C4-2B (cell line): Measurements from ENCODE around the gene KRTAP5-7.
"Not testable (repeated sequence)": the region's sequence is repeated elsewhere in the genome, so short reads cannot be mapped to it uniquely, and the experiment has no call there.

ENCODE experiments used
- H3K27ac ChIP-seq: fragments of 450-650 bp; 2 replicates; pipeline ENCODE4 v1.5.1; 2017
- ZFX ChIP-seq: fragments of 450-650 bp; IDR thresholded peaks from 2 replicates; pipeline ENCODE4 v1.6.1; 2017
- TF ChIP-seq, protein P1 (sequence below): fragments of 450-650 bp; conservative IDR thresholded peaks from 2 replicates; pipeline ENCODE4 v1.5.1; 2017; ENCODE audit warnings: mild to moderate bottlenecking

KRTAP5-7 gene

DNA sequence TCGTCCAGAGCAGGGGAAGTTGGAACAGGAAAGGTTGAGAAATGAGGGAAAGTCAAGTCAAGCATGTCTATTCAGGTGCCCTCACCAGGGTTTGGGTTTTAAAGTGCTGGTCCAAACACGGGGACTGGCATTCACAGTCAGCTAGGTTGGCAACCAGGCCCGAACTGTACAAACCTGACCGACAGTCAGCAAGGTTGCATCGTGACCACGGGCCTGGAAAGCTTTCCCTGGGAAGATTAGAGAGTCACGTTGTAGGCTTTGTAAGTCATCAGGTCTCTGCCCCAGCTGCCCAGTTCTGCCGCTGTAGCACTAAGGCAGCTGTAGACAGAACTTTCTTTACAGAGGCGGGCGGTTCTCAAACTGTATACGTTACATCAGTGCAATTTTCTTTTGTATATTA lies 45.7 kb downstream of the KRTAP5-7 start:
- no peak overlapping the region for H3K27ac ChIP-seq
- TF ChIP-seq ZFX = no peak
- TF ChIP-seq, protein P1, sequence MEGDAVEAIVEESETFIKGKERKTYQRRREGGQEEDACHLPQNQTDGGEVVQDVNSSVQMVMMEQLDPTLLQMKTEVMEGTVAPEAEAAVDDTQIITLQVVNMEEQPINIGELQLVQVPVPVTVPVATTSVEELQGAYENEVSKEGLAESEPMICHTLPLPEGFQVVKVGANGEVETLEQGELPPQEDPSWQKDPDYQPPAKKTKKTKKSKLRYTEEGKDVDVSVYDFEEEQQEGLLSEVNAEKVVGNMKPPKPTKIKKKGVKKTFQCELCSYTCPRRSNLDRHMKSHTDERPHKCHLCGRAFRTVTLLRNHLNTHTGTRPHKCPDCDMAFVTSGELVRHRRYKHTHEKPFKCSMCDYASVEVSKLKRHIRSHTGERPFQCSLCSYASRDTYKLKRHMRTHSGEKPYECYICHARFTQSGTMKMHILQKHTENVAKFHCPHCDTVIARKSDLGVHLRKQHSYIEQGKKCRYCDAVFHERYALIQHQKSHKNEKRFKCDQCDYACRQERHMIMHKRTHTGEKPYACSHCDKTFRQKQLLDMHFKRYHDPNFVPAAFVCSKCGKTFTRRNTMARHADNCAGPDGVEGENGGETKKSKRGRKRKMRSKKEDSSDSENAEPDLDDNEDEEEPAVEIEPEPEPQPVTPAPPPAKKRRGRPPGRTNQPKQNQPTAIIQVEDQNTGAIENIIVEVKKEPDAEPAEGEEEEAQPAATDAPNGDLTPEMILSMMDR = no peak

DNA sequence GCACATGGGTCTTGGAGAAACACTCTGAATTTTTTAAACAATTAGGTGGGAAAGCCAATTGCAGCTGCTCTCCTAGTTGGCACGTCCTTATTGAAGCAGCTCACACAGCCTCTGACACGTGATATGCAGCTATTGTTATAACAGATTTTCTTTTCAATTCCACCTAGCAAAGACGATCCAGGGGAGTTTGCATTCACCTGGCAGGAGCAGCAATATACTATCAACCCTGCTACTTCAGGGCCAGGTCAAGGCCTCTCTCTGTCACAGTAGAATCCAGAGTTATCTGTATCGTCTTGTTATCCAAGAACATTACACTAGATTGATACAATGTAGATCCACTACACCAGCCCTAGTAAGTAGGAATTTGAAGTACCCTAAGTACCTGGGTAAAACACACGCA lies 47.4 kb downstream of the KRTAP5-7 start:
- no peak overlapping the region for H3K27ac ChIP-seq
- TF ChIP-seq, protein P1 = no peak
- TF ChIP-seq ZFX = no peak

DNA sequence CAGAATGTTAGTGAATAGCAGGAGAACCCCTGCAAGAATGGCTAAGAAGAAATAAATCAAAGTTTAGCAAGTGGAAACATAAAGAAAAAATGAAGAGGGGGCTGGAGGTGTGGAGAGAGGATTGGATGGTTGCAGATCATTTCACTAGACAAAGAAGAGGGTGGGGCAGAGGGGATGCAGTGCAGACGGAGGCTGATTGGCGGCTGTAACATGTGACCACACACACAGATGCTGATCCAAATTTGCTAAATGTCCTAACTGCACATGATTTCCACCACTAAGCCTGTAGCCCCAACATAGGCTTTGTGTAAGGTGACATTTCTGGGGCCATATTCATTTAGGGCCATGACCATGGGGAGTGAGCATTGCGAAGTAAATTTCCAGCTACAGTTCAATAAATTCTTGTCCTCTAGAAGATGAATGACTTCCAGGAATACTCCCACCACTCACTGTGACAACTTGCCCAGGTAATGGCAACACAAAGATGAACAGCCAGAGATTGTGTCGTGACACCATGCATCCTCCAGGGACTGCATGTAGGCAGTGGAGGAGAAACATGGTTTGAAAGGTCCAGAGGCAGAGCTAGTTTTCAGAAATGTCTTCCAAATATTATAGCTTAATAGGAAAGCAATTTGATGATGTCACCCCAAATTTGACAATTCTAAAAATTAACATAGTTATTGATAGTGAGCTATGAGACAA lies 48.8 kb downstream of the KRTAP5-7 start:
- H3K27ac ChIP-seq = no peak overlapping the region
- TF ChIP-seq, protein P1 = no peak
- no peak for TF ChIP-seq ZFX

DNA sequence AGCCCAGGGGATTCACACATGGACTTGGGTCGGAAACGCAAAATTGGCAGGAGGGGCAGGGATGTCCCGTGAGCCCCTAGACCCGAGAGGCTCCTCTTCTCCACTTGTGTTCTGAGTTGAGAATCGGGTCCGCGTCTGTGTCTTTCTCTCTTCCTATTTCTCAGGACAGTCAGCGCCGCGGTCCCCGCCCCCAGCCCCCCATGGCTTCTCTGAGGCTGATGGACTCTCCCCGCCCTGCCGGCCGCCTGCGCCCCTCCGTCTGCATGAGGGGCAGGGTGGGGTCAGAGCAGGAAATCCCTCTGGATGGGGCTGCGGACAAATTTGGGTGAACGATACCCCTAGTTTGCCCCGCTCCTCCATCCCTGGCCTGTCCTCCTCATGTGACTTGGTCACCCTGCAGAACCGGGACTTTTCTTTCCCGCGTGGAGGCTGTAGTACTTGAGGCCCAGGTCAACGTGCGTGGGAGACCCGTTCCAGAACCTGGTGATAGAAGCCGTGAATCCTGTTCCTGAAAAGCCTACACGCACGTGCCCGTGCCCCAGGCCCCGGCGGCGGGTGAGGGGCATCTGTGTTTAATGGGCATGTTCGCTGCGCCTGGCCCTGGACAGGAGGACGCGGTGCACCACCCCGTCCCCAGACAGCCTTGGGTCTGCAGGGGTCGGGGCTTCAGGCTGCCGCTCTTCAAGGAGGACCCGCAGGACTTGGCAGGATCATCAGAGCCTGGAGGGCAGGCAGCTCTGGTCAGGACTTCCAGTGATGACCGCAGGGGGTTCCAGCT lies 49.8 kb downstream of the KRTAP5-7 start:
- H3K27ac ChIP-seq = not testable (repeated sequence)

DNA sequence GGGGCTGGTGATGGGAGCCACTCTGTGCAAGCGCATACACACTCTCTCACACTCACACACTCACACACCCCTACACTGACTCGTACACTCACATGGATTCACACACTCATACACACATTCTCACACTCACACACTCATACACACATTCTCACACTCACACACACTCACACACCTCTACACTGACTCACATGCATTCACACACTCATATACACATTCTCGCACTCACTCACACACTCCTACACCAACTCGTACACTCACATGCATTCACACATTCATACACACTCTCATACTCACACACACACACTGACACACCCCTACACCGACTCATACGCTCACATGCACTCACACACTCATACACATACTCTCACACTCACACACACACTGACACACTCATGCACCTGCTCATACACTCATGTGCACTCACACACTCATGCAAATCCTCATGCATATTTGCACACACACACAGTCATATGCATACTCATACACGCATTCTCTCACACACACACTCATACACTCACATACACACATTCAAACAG lies 50.5 kb downstream of the KRTAP5-7 start:
- TF ChIP-seq ZFX = no peak
- TF ChIP-seq, protein P1 = no peak
- no peak overlapping the region for H3K27ac ChIP-seq
